ENCODE results near the gene THTPA.

THTPA gene, protein sequence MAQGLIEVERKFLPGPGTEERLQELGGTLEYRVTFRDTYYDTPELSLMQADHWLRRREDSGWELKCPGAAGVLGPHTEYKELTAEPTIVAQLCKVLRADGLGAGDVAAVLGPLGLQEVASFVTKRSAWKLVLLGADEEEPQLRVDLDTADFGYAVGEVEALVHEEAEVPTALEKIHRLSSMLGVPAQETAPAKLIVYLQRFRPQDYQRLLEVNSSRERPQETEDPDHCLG

DNA sequence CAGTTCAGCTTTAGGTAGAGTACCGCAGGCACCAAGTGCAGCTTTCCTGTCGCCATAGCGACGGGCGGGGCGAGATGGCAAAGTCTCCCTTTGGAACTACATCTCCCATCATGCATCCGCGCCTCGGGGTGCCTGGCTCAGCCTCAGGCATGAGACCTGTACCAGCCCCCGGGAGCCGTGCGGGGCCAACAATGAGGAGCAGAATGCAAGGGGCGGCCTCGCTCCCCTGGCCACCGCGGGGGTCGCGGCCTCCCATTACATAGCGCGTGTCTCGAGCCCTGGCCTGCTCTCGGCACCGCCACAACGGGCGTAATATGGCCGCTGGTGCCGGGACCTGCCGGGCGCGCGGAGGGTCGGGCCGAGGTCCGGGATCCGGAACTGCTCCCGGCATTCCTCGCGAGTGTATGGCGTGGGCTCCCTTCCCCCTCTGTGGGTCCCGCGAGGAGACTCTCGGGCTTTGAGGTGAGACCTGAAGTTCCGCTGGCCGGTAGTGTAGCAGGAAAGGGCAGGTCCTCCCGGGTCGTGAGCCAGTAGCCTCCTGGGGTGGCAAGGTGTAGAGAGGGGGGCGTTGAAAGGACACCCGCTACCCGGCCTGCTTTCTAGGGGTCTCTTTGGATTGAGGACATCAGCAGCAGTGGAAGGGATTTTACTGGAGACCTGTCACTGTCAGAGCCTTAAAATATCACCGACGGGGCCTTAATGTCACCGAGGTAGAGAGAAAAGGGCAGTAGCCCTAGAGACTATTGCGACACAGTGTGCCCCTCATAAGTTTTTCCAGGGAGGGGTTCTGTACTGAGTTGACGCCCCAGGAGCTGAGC is at the start of gene THTPA:
Gene THTPA, plus strand, starts transcription at position 390 of the 818 bp plus-strand sequence. CDS start 487 bp downstream, outside the sequence.
- H3K36me3 ChIP-seq (ENCODE audit: control insufficient read depth in 2 of 2, insufficient read depth in 2 of 2, low read length in 2 of 2) = peaks cover 4 to 13% of the 10 kb centered on the region in 2 donors
- peak within 1 kb of the TSS; percentile 84 to 95 for H3K4me3 ChIP-seq (ENCODE audit: low read length in 2 of 2)
- H3K27ac ChIP-seq (ENCODE audit: low read length) = peak within 1 kb of the TSS; percentile 93
- H3K9me3 ChIP-seq (ENCODE audit: control insufficient read depth in 2 of 2, low read length in 2 of 2) = no peaks in the 10 kb centered on the region
- peaks cover 26% of the 10 kb centered on the region for H3K4me1 ChIP-seq (ENCODE audit: control insufficient read depth, insufficient read depth, low read length)
- H3K27me3 ChIP-seq (ENCODE audit: control insufficient read depth in 1 of 2, insufficient read depth in 2 of 2, low read length in 2 of 2) = no peaks in the 10 kb centered on the region
- peak within 1 kb of the TSS; percentile 95 to 96 for H3K9ac ChIP-seq (ENCODE audit: low read length in 2 of 2)

DNA sequence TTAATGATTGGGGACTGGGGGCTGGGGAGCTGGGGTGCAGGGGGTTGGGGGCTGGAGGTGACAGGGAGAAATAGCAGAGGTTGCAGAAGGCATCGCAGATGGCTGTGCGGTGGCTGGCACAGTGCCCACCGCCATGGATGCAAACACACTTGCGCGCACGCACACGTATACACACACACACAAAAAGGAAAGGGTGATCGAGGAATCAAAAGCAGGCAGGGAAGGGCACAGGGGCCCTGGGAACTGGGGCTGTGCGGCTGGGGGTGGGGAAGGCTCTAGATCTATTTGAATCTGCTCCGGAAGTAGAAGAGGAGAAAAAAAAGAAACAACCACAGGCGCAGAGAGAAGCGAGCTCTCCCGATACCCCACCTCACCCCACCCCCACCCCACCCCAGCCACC is 43.9 kb upstream of the THTPA start:
- Histone ChIP-seq H3K36me3 (ENCODE audit: control insufficient read depth in 2 of 2, insufficient read depth in 2 of 2, low read length in 2 of 2) (peaks cover 0 to 3% of the 10 kb centered on the region in 2 donors), H3K27me3 (ENCODE audit: control insufficient read depth in 1 of 2, insufficient read depth in 2 of 2, low read length in 2 of 2) (no peaks in the 10 kb centered on the region), H3K9me3 (ENCODE audit: control insufficient read depth in 2 of 2, low read length in 2 of 2) (no peaks in the 10 kb centered on the region), H3K9ac (ENCODE audit: low read length in 2 of 2) (no peak overlapping the region), H3K4me3 (ENCODE audit: low read length in 2 of 2) (peak overlapping the region in 1 of 2 donors; percentile 63), H3K4me1 (ENCODE audit: control insufficient read depth, insufficient read depth, low read length) (peaks cover 22% of the 10 kb centered on the region), H3K27ac (ENCODE audit: low read length) (no peak overlapping the region)

GRCh38 chr14:23513005-23513817 is 42.9 kb upstream of the THTPA start:
- no peak overlapping the region for H3K9ac ChIP-seq (ENCODE audit: low read length in 2 of 2)
- H3K27me3 ChIP-seq (ENCODE audit: control insufficient read depth in 1 of 2, insufficient read depth in 2 of 2, low read length in 2 of 2) = no peaks in the 10 kb centered on the region
- peaks cover 22% of the 10 kb centered on the region for H3K4me1 ChIP-seq (ENCODE audit: control insufficient read depth, insufficient read depth, low read length)
- peak overlapping the region; percentile 31 for H3K27ac ChIP-seq (ENCODE audit: low read length)
- no peaks in the 10 kb centered on the region for H3K9me3 ChIP-seq (ENCODE audit: control insufficient read depth in 2 of 2, low read length in 2 of 2)
- peaks cover 0 to 3% of the 10 kb centered on the region in 2 donors for H3K36me3 ChIP-seq (ENCODE audit: control insufficient read depth in 2 of 2, insufficient read depth in 2 of 2, low read length in 2 of 2)
- H3K4me3 ChIP-seq (ENCODE audit: low read length in 2 of 2) = peak overlapping the region in 1 of 2 donors; percentile 63

- Histone ChIP-seq H3K36me3 (ENCODE audit: control insufficient read depth in 2 of 2, insufficient read depth in 2 of 2, low read length in 2 of 2) (peaks cover 0 to 3% of the 10 kb centered on the region in 2 donors), H3K4me1 (ENCODE audit: control insufficient read depth, insufficient read depth, low read length) (peaks cover 22% of the 10 kb centered on the region), H3K27ac (ENCODE audit: low read length) (peak overlapping the region; percentile 31), H3K4me3 (ENCODE audit: low read length in 2 of 2) (no peak overlapping the region), H3K27me3 (ENCODE audit: control insufficient read depth in 1 of 2, insufficient read depth in 2 of 2, low read length in 2 of 2) (no peaks in the 10 kb centered on the region), H3K9me3 (ENCODE audit: control insufficient read depth in 2 of 2, low read length in 2 of 2) (no peaks in the 10 kb centered on the region), H3K9ac (ENCODE audit: low read length in 2 of 2) (no peak overlapping the region)
Measured at GRCh38 chr14:23513818-23514643, 42.0 kb upstream of the THTPA start.

DNA sequence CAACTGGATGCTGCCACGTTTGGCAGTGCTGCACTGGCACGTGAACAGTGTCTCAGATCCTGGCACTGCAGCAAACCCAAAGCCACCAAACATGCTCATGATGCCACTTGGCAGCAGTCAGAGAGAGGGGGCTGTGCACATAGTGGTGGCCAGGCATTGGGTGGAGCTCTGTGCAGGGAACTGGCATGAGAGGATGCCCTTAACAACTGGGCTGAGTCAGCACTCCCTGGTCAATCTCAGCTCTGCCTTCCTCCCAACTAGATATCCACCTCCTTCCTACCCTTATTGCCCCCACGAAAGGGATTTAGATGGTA is 41.5 kb upstream of the THTPA start:
- H3K36me3 ChIP-seq (ENCODE audit: control insufficient read depth in 2 of 2, insufficient read depth in 2 of 2, low read length in 2 of 2) = peaks cover 0 to under 1% of the 10 kb centered on the region in 2 donors
- no peaks in the 10 kb centered on the region for H3K27me3 ChIP-seq (ENCODE audit: control insufficient read depth in 1 of 2, insufficient read depth in 2 of 2, low read length in 2 of 2)
- no peaks in the 10 kb centered on the region for H3K9me3 ChIP-seq (ENCODE audit: control insufficient read depth in 2 of 2, low read length in 2 of 2)
- H3K4me1 ChIP-seq (ENCODE audit: control insufficient read depth, insufficient read depth, low read length) = peaks cover 22% of the 10 kb centered on the region
- H3K4me3 ChIP-seq (ENCODE audit: low read length in 2 of 2) = no peak overlapping the region
- H3K27ac ChIP-seq (ENCODE audit: low read length) = no peak overlapping the region
- no peak overlapping the region for H3K9ac ChIP-seq (ENCODE audit: low read length in 2 of 2)

- peaks cover 19% of the 10 kb centered on the region for H3K4me1 ChIP-seq (ENCODE audit: control insufficient read depth, insufficient read depth, low read length)
- no peaks in the 10 kb centered on the region for H3K9me3 ChIP-seq (ENCODE audit: control insufficient read depth in 2 of 2, low read length in 2 of 2)
- no peak overlapping the region for H3K27ac ChIP-seq (ENCODE audit: low read length)
- H3K9ac ChIP-seq (ENCODE audit: low read length in 2 of 2) = no peak overlapping the region
- no peaks in the 10 kb centered on the region for H3K36me3 ChIP-seq (ENCODE audit: control insufficient read depth in 2 of 2, insufficient read depth in 2 of 2, low read length in 2 of 2)
- H3K4me3 ChIP-seq (ENCODE audit: low read length in 2 of 2) = no peak overlapping the region
- H3K27me3 ChIP-seq (ENCODE audit: control insufficient read depth in 1 of 2, insufficient read depth in 2 of 2, low read length in 2 of 2) = no peaks in the 10 kb centered on the region
Measured at GRCh38 chr14:23517650-23518326, 38.3 kb upstream of the THTPA start.

DNA sequence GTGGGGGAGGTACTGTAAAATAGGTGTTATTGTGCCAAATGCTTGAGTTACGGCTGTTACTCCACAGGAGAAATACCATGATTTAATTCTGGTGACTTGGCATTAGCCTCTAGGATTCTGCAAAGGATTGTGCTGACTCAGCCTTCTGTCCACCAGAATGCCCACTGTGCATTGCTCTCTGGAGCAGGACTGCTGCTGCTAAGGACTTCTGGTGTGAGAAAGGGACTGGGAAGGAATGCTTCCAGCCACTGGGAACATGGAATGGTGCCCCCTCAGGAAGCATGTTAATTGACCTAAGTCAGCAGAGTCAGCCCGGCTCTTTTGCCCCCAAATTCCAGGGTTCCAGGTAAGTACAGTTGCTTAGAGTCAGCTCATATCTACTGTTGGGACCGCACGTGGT is 37.4 kb upstream of the THTPA start:
- no peak overlapping the region for H3K9ac ChIP-seq (ENCODE audit: low read length in 2 of 2)
- H3K27ac ChIP-seq (ENCODE audit: low read length) = no peak overlapping the region
- H3K4me1 ChIP-seq (ENCODE audit: control insufficient read depth, insufficient read depth, low read length) = peaks cover 12% of the 10 kb centered on the region
- H3K9me3 ChIP-seq (ENCODE audit: control insufficient read depth in 2 of 2, low read length in 2 of 2) = no peaks in the 10 kb centered on the region
- no peak overlapping the region for H3K4me3 ChIP-seq (ENCODE audit: low read length in 2 of 2)
- no peaks in the 10 kb centered on the region for H3K36me3 ChIP-seq (ENCODE audit: control insufficient read depth in 2 of 2, insufficient read depth in 2 of 2, low read length in 2 of 2)
- no peaks in the 10 kb centered on the region for H3K27me3 ChIP-seq (ENCODE audit: control insufficient read depth in 1 of 2, insufficient read depth in 2 of 2, low read length in 2 of 2)

GRCh38 chr14:23520899-23521533 is 35.1 kb upstream of the THTPA start:
- no peak overlapping the region for H3K4me3 ChIP-seq (ENCODE audit: low read length in 2 of 2)
- no peaks in the 10 kb centered on the region for H3K9me3 ChIP-seq (ENCODE audit: control insufficient read depth in 2 of 2, low read length in 2 of 2)
- no peaks in the 10 kb centered on the region for H3K36me3 ChIP-seq (ENCODE audit: control insufficient read depth in 2 of 2, insufficient read depth in 2 of 2, low read length in 2 of 2)
- no peak overlapping the region for H3K27ac ChIP-seq (ENCODE audit: low read length)
- H3K9ac ChIP-seq (ENCODE audit: low read length in 2 of 2) = no peak overlapping the region
- H3K27me3 ChIP-seq (ENCODE audit: control insufficient read depth in 1 of 2, insufficient read depth in 2 of 2, low read length in 2 of 2) = no peaks in the 10 kb centered on the region
- H3K4me1 ChIP-seq (ENCODE audit: control insufficient read depth, insufficient read depth, low read length) = no peaks in the 10 kb centered on the region

DNA sequence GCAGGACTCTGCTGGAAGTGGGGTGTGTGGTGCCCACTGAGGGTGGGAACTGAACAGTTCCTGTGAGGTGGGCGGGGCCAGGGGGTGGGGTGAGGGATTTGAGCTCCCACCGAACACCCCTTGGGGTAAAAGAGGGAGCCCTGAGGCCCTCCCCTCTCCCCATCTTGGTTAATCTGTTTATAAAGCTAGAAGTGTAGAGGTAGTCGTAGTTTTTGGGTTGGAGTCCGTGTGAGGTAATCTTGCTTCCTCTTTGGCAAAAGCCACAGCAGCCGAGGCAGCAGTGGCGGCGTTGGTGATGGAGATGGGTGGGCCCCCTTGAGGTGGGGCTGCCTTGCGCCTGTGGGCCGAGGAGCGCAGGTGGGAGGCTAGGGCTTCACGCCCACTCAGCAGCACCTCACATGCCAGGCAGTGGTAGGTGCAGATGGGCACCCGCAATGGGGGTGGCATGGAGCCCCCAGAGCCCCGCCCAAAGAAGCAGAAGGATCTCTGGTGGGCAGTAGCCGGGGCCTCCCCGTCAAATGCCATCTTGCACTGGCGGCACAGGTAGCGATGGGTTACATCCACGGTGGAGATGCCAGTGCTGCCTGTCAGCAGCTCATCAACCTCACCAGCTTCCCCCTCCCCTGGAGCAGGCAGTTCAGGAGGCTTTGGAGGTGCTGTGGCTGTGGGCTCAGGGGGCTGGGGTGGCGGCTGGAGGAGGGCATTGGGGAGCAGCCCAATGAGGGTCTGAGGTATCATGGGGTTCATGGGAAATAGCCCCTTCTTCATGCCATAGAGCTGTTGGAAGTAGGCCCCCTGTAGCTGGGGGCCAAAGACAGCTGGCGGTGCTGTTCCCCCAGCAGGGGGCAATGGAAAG is 34.1 kb upstream of the THTPA start:
- no peak overlapping the region for H3K9ac ChIP-seq (ENCODE audit: low read length in 2 of 2)

More for the DNA sequence above, 34.1 kb upstream of the THTPA start:
- Histone ChIP-seq H3K27ac (ENCODE audit: low read length) (no peak overlapping the region), H3K4me1 (ENCODE audit: control insufficient read depth, insufficient read depth, low read length) (no peaks in the 10 kb centered on the region), H3K36me3 (ENCODE audit: control insufficient read depth in 2 of 2, insufficient read depth in 2 of 2, low read length in 2 of 2) (no peaks in the 10 kb centered on the region), H3K27me3 (ENCODE audit: control insufficient read depth in 1 of 2, insufficient read depth in 2 of 2, low read length in 2 of 2) (no peaks in the 10 kb centered on the region), H3K9me3 (ENCODE audit: control insufficient read depth in 2 of 2, low read length in 2 of 2) (no peaks in the 10 kb centered on the region), H3K4me3 (ENCODE audit: low read length in 2 of 2) (no peak overlapping the region)
